ENCODE data around the gene EBF3.

DNA sequence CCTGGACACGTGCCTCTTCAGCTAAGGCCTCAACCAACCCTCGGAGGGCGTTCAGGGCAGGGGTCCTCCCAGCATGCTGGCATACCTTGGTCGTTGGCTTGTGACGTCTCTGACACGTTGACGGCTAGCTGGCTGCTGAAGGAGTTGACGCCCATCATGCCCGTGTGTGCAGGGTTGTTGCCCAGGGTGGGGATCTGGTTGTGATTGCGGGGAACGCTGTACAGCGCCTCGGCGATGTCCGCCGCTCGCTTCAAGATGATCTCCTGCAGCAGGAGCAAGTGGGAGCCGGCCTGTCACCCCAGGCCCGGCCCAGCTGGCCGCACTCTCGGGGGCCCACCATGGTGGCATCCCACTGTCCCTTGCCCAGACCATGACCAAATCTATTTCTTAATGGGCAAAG lies 122.0 kb downstream of the EBF3 start:
- TF ChIP-seq RAD21 (IDR thresholded peaks at IDR 0.05; ENCODE audit: low read depth) = no peak
- TF ChIP-seq EGR1 (IDR thresholded peaks at IDR 0.05) = no peak
- TF ChIP-seq CEBPB (IDR thresholded peaks at IDR 0.05) = no peak
- TF ChIP-seq, protein P1, sequence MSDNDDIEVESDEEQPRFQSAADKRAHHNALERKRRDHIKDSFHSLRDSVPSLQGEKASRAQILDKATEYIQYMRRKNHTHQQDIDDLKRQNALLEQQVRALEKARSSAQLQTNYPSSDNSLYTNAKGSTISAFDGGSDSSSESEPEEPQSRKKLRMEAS (IDR thresholded peaks at IDR 0.05) = no peak
- TF ChIP-seq NFIC (IDR thresholded peaks at IDR 0.05) = no peak
- TF ChIP-seq, protein P2, sequence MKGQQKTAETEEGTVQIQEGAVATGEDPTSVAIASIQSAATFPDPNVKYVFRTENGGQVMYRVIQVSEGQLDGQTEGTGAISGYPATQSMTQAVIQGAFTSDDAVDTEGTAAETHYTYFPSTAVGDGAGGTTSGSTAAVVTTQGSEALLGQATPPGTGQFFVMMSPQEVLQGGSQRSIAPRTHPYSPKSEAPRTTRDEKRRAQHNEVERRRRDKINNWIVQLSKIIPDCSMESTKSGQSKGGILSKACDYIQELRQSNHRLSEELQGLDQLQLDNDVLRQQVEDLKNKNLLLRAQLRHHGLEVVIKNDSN (IDR thresholded peaks at IDR 0.05) = no peak

All from Ishikawa (cell line).